BE2C (cell line): ENCODE measurements around the gene SELENOP.

ENCODE experiments used
- DNase-seq: peaks from one replicate; pipeline ENCODE4 v3.0.0-alpha.2; 2020
- H3K27me3 ChIP-seq: fragments of 250-450 bp; sonication (Bioruptor Pico); 2 replicates; pipeline ENCODE4 v1.5.1; 2020; ENCODE audit warnings: mild to moderate bottlenecking
- H3K36me3 ChIP-seq: fragments of 250-450 bp; sonication (Bioruptor Pico); 2 replicates; pipeline ENCODE4 v1.5.1; 2020; ENCODE audit warnings: mild to moderate bottlenecking
- H3K4me1 ChIP-seq: fragments of 250-450 bp; sonication (Bioruptor Pico); 2 replicates; pipeline ENCODE4 v1.5.1; 2020
- H3K4me3 ChIP-seq: 2 replicates; pipeline ENCODE4 v1.5.1; 2011; ENCODE audit warnings: low read depth, low read length
- H3K9me3 ChIP-seq: fragments of 250-450 bp; sonication (Bioruptor Pico); 2 replicates; pipeline ENCODE4 v1.5.1; 2020
- CTCF ChIP-seq: IDR thresholded peaks from 2 replicates; pipeline ENCODE4 v1.5.1; 2012; ENCODE audit warnings: mild to moderate bottlenecking, low read depth, low read length

Gene SELENOP

GRCh38 chr5:42761791-42762190 is 49.9 kb downstream of the SELENOP start:
- DNase-seq: no peak
- H3K27me3 ChIP-seq: no peaks in the 10 kb centered on the region; the same call in 1 of the 2 replicates
- no peaks in the 10 kb centered on the region for H3K4me1 ChIP-seq
- no peaks in the 10 kb centered on the region for H3K36me3 ChIP-seq
- H3K4me3 ChIP-seq: no peak overlapping the region
- no peaks in the 10 kb centered on the region for H3K9me3 ChIP-seq
- TF ChIP-seq CTCF: no peak

- no peak for TF ChIP-seq CTCF
- no peak overlapping the region for H3K4me3 ChIP-seq
- no peaks in the 10 kb centered on the region for H3K36me3 ChIP-seq
- no peaks in the 10 kb centered on the region; the same call in 1 of the 2 replicates for H3K27me3 ChIP-seq
- no peaks in the 10 kb centered on the region for H3K4me1 ChIP-seq
- H3K9me3 ChIP-seq: no peaks in the 10 kb centered on the region
- no peak for DNase-seq
These were observed 51.3 kb downstream of the SELENOP start for GRCh38 chr5:42760426-42760825.

- TF ChIP-seq CTCF: no peak
- H3K9me3 ChIP-seq: no peaks in the 10 kb centered on the region
- no peaks in the 10 kb centered on the region for H3K36me3 ChIP-seq
- no peaks in the 10 kb centered on the region; the same call in 1 of the 2 replicates for H3K27me3 ChIP-seq
- no peak overlapping the region for H3K4me3 ChIP-seq
- no peak for DNase-seq
- H3K4me1 ChIP-seq: no peaks in the 10 kb centered on the region
These were observed 52.2 kb downstream of the SELENOP start for GRCh38 chr5:42759456-42759855.

- H3K27me3 ChIP-seq: no peaks in the 10 kb centered on the region
- H3K4me1 ChIP-seq: no peaks in the 10 kb centered on the region
- no peak within 1 kb of the TSS for H3K4me3 ChIP-seq
- H3K36me3 ChIP-seq: no peaks in the 10 kb centered on the region
- TF ChIP-seq CTCF: no peak
- no peak for DNase-seq
- H3K9me3 ChIP-seq: no peaks in the 10 kb centered on the region
These were observed 54.8 kb downstream of the SELENOP start, which contains the start of gene CCDC152 for GRCh38 chr5:42756606-42757601. Gene CCDC152 (plus strand): TSS chr5:42756818. CDS start chr5:42759122, 2,304 bp downstream.

- DNase-seq: no peak
- no peaks in the 10 kb centered on the region for H3K36me3 ChIP-seq
- TF ChIP-seq CTCF: no peak
- H3K4me3 ChIP-seq: no peak overlapping the region
- no peaks in the 10 kb centered on the region; the same call in 1 of the 2 replicates for H3K9me3 ChIP-seq
- H3K27me3 ChIP-seq: no peaks in the 10 kb centered on the region
- no peaks in the 10 kb centered on the region for H3K4me1 ChIP-seq
These were observed 58.6 kb downstream of the SELENOP start for GRCh38 chr5:42753099-42753498.

- Histone ChIP-seq H3K9me3 (no peaks in the 10 kb centered on the region; the same call in 1 of the 2 replicates), H3K4me1 (no peaks in the 10 kb centered on the region), H3K36me3 (no peaks in the 10 kb centered on the region), H3K27me3 (no peaks in the 10 kb centered on the region), H3K4me3 (no peak overlapping the region)
- no peak for DNase-seq
- TF ChIP-seq CTCF: no peak
These were observed 60.6 kb downstream of the SELENOP start for GRCh38 chr5:42751044-42751443.
